SJCRH30 (cell line): ENCODE measurements around the gene CBL. TPM values are rescaled to one million over a fixed set of nuclear protein-coding genes. Genes with fewer than 3 reads are reported as not detected.

Experiments used
- DNase-seq, 2 experiments: peaks; one replicate each; pipeline ENCODE4 v3.0.0-alpha.2; 2015 to 2020
- H3K27ac ChIP-seq: fragments of 250-450 bp; sonication (Bioruptor Pico); 2 replicates; pipeline ENCODE4 v1.5.1; 2020; ENCODE audit warnings: mild to moderate bottlenecking, moderate library complexity
- H3K27me3 ChIP-seq: fragments of 250-450 bp; sonication (Bioruptor Pico); 2 replicates; pipeline ENCODE4 v1.5.1; 2020; ENCODE audit warnings: mild to moderate bottlenecking, moderate library complexity
- H3K36me3 ChIP-seq: fragments of 250-450 bp; sonication (Bioruptor Pico); 2 replicates; pipeline ENCODE4 v1.5.1; 2020; ENCODE audit warnings: mild to moderate bottlenecking, moderate library complexity
- H3K4me1 ChIP-seq: fragments of 250-450 bp; sonication (Bioruptor Pico); 2 replicates; pipeline ENCODE4 v1.5.1; 2020; ENCODE audit warnings: mild to moderate bottlenecking, moderate library complexity
- H3K4me3 ChIP-seq: fragments of 250-450 bp; sonication (Bioruptor Pico); 2 replicates; pipeline ENCODE4 v1.5.1; 2020; ENCODE audit warnings: mild to moderate bottlenecking, moderate library complexity
- H3K9me3 ChIP-seq: fragments of 250-450 bp; sonication (Bioruptor Pico); replicated peaks from 2 replicates; pipeline ENCODE4 v1.5.1; 2020; ENCODE audit warnings: mild to moderate bottlenecking, moderate library complexity
- total RNA-seq: library from RNA; depleted of rRNA; stranded (reverse); fragments of >200 nt; shearing (Covaris generic); gene quantifications from 2 replicates; pipeline ENCODE4 v1.2.3, GENCODE V29; 2014

Gene CBL
- total RNA-seq, 1 experiment from 2014 or later: 12.9 TPM

DNA sequence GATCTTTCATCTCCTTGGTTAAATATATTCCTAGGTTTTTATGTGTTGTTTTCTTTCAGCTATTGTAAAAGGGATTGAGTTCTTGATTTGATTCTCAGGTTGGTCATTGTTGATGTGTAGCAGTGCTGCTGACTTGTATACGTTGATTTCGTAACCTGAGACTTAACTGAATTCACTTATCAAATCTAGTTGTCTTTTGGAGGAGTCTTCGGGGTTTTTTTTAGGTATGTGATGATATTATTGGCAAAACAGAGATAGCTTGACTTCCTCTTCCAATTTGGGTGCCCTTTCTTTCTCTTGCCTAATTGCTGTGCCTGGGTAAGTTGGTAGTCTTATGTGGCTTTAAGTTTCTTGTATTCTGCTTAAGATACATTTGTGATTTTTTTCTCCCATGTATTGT is 52.8 kb downstream of the CBL start:
- H3K4me3 ChIP-seq: no peak overlapping the region
- DNase-seq: no peak
- H3K4me1 ChIP-seq: no peaks in the 10 kb centered on the region
- no peak overlapping the region for H3K27ac ChIP-seq
- no peaks in the 10 kb centered on the region for H3K27me3 ChIP-seq
- no peaks in the 10 kb centered on the region for H3K9me3 ChIP-seq
- no peaks in the 10 kb centered on the region for H3K36me3 ChIP-seq

DNA sequence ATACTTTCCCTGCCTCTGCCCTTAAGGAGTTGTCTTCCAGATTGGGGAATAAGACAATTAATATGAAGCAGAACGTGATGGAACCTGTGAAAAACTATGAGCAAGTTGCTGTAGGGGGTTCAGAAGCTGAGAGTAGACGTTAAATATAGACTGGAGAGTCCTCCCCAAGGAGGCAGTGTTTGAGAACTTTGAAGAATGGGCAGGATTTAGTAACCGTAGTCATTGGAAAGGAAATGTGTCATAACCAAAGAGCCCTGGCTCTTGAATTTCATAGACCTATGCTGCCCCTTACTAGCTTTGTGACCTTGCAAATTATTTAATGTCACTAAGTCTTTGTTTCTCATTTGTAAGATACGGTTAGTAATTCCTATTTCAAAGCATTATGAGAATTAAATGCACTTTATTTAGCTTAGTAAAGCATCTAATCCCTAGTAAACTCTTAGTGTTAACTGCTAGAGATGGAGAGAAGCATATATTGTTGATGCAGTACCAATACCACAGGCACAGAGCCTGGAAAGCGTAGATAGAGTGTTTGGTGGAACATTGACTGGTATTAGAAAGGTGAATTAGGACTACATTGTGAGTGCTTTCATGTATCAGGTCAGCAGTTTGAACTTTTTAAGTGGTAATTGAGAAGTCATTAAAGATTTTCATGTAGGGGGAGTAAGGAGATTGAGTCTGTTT is 56.7 kb downstream of the CBL start:
- H3K27ac ChIP-seq: no peak overlapping the region
- no peak for DNase-seq
- H3K4me3 ChIP-seq: no peak overlapping the region
- no peaks in the 10 kb centered on the region for H3K27me3 ChIP-seq
- no peaks in the 10 kb centered on the region for H3K36me3 ChIP-seq
- no peaks in the 10 kb centered on the region for H3K4me1 ChIP-seq
- no peaks in the 10 kb centered on the region for H3K9me3 ChIP-seq

DNA sequence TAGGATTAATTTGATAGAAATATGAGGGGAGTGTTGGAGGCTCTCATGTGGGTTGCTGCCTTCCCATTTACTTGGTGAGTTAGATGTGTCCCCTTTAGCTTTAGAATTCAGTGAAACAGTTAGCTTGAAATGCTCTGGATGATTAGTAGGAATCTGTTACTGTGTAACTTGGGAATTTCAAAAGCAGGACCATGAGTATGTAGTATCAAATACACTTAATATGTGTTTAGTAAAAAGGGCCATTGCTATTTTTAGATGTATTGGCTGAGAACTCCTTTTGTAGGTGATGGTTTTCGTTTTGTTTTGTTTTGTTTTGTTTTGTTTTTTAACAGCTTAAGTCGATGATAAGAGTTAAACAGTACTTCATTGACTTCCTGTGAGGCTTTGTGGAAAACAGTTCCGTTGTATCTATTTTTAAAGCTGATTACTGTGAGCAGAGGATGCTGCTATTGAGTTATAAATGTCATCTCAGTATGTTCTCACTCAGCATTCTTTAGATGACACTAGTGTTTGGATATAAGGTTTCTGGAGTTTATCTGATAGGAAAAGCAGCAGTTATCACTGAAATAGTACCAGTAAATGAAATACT is 57.3 kb downstream of the CBL start:
- H3K4me1 ChIP-seq: no peaks in the 10 kb centered on the region
- no peaks in the 10 kb centered on the region for H3K9me3 ChIP-seq
- H3K27me3 ChIP-seq: no peaks in the 10 kb centered on the region
- H3K36me3 ChIP-seq: no peaks in the 10 kb centered on the region
- DNase-seq: no peak
- no peak overlapping the region for H3K27ac ChIP-seq
- H3K4me3 ChIP-seq: no peak overlapping the region

GRCh38 chr11:119266063-119266462 is 59.9 kb downstream of the CBL start:
- Histone ChIP-seq H3K27me3 (no peaks in the 10 kb centered on the region), H3K36me3 (no peaks in the 10 kb centered on the region)

DNA sequence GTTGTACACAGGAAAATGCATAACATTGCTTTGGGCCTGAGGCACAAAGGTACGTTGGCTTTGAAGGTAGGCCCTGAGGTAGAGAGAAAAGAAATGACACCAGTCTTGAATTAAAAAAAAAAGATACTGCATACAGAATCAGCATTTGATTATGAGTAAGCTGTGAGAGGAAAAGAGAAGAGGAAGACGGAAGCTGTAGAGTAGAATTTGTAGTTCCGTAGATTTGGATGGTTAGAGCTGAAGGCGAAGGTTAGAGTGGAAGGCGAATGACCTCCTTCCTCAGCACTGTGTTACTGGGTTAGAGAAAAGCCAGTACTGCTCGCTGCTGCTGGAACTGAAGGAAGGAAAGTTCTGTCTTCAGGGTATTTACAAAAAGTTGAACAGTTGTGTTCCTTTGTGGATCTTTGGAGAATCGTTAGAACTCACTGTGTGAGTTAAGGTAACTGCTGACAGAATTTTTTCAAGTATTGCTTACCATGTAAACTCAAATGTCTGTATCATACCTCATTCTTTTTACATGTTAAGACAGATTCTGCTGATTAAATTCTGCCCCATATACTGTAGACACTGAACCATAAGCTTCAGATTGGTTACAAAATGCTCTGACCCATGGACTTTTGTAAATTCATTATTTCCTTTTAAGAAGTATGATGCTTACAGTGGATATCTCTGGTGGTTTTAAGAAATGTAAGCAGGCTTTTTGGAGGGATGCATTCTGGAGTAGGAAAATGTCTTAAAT is 60.5 kb downstream of the CBL start:
- no peaks in the 10 kb centered on the region for H3K9me3 ChIP-seq
- no peak overlapping the region for H3K4me3 ChIP-seq
- H3K36me3 ChIP-seq: no peaks in the 10 kb centered on the region
- no peak for DNase-seq
- H3K4me1 ChIP-seq: no peaks in the 10 kb centered on the region
- no peaks in the 10 kb centered on the region for H3K27me3 ChIP-seq
- H3K27ac ChIP-seq: no peak overlapping the region

More at GRCh38 chr11:119266063-119266462, 59.9 kb downstream of the CBL start:
- Histone ChIP-seq H3K27ac (no peak overlapping the region), H3K4me3 (no peak overlapping the region), H3K9me3 (no peaks in the 10 kb centered on the region), H3K4me1 (no peaks in the 10 kb centered on the region)
- no peak for DNase-seq

DNA sequence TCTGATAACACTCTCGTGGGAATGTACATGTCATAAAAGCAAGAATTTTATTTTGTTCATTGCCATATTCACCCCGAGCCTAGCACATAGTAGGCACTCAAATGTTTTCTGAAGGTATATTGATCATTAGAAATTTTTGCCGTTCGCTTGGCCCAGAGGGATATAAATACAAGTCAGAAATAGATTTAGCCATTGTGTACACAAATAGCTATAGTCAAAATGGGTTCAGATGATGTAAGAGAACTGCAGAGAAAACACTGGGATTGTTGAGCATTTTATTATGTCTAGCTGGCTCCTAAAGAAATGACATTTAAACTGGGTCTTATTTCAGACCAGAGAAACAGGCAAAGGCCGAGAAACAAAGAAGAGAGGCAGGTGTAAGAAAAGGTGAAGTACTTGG is 61.5 kb downstream of the CBL start:
- no peaks in the 10 kb centered on the region for H3K9me3 ChIP-seq
- H3K27ac ChIP-seq: no peak overlapping the region
- H3K4me3 ChIP-seq: no peak overlapping the region
- H3K36me3 ChIP-seq: no peaks in the 10 kb centered on the region
- no peaks in the 10 kb centered on the region for H3K27me3 ChIP-seq
- H3K4me1 ChIP-seq: no peaks in the 10 kb centered on the region
- DNase-seq: no peak

GRCh38 chr11:119273721-119274120 is 67.6 kb downstream of the CBL start:
- no peak for DNase-seq

DNA sequence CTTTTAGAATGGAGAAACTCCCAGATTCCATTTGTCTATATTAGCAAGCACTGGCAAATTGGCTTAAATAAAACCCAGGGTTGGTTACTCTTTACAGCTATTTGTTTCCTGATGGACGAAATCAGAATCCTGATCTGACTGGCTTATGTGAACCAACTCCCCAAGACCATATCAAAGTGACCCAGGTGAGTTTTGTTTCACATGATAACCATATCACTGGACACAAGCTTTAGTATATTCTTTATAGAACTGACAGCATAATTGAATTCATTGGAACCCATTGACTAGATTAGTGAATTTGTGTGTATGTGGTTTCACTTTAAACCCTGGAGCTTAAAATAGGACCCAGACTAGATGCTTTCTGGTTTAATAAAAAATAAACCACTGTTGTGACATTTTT is 71.5 kb downstream of the CBL start:
- H3K27ac ChIP-seq: no peak overlapping the region
- no peak for DNase-seq
- no peaks in the 10 kb centered on the region for H3K27me3 ChIP-seq
- H3K4me3 ChIP-seq: no peak overlapping the region
- no peaks in the 10 kb centered on the region for H3K36me3 ChIP-seq
- H3K9me3 ChIP-seq: no peaks in the 10 kb centered on the region
- no peaks in the 10 kb centered on the region for H3K4me1 ChIP-seq

More at GRCh38 chr11:119273721-119274120, 67.6 kb downstream of the CBL start:
- H3K4me1 ChIP-seq: no peaks in the 10 kb centered on the region
- H3K4me3 ChIP-seq: no peak overlapping the region
- no peaks in the 10 kb centered on the region for H3K36me3 ChIP-seq
- no peak overlapping the region for H3K27ac ChIP-seq
- H3K9me3 ChIP-seq: no peaks in the 10 kb centered on the region
- no peaks in the 10 kb centered on the region for H3K27me3 ChIP-seq

GRCh38 chr11:119282495-119282894 is 76.4 kb downstream of the CBL start:
- no peak for DNase-seq
- H3K27ac ChIP-seq: no peak overlapping the region
- H3K4me3 ChIP-seq: no peak overlapping the region
- no peaks in the 10 kb centered on the region for H3K4me1 ChIP-seq
- H3K9me3 ChIP-seq: no peaks in the 10 kb centered on the region
- no peaks in the 10 kb centered on the region for H3K27me3 ChIP-seq
- no peaks in the 10 kb centered on the region; the same call in 1 of the 2 replicates for H3K36me3 ChIP-seq

DNA sequence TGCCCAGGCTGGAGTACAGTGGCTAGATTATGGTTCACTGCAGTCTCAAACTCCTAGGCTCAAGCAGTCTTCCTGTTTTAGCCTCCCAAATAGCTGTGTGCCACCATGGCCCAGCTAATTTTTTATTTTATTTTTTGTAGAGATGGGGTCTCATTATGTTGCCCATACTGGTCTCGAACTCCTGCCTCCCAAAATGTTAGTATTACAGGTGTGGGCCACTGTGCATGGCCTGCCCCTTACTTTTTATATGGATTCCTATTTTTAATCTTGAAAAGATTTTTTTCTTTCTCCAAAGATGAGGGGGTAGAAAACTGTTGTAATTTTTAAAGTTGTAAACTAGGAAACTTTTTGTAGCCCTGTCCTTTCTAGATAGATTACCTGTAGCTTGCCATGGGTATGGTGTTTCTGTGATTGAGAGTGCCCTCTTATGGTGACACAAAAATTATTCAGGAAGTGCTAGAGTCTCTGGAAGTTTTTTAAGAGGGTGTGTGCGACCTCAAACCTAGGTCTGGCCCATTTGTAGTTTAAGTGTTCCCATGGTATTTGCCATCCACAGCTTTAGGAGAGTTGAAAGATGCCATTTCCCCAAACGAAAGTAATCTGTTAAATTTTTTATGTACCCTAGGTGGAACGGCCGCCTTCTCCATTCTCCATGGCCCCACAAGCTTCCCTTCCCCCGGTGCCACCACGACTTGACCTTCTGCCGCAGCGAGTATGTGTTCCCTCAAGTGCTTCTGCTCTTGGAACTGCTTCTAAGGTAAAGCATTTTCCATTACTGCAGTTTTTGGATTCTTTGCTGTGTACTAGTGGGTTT is 78.4 kb downstream of the CBL start:
- DNase-seq: peak in 1 of 2 experiments; percentile 23
- no peaks in the 10 kb centered on the region for H3K27me3 ChIP-seq
- H3K9me3 ChIP-seq: no peaks in the 10 kb centered on the region
- H3K4me3 ChIP-seq: no peak overlapping the region
- no peaks in the 10 kb centered on the region; the same call in 1 of the 2 replicates for H3K36me3 ChIP-seq
- no peak overlapping the region for H3K27ac ChIP-seq
- no peaks in the 10 kb centered on the region for H3K4me1 ChIP-seq

DNA sequence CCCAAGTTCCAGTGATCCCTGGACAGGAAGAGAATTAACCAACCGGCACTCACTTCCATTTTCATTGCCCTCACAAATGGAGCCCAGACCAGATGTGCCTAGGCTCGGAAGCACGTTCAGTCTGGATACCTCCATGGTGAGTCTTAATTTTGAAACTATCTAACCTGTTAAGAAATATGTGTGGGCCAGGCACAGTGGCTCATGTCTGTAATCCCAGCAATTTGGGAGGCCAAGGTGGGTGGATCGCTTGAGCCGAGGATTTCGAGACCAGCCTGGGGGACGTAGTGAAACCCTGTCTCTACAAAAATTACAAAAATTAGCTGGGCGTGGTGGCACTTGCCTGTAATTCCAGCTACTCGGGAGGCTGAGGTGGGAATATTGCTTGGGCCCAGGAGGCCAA is 79.3 kb downstream of the CBL start:
- Histone ChIP-seq H3K4me3 (no peak overlapping the region), H3K27ac (no peak overlapping the region), H3K27me3 (no peaks in the 10 kb centered on the region), H3K4me1 (no peaks in the 10 kb centered on the region), H3K9me3 (no peaks in the 10 kb centered on the region), H3K36me3 (no peaks in the 10 kb centered on the region; the same call in 1 of the 2 replicates)
- DNase-seq: no peak

GRCh38 chr11:119288219-119288618 is 82.1 kb downstream of the CBL start:
- DNase-seq: no peak
- peaks cover 4% of the 10 kb centered on the region; the same call in 1 of the 2 replicates for H3K36me3 ChIP-seq
- H3K9me3 ChIP-seq: no peaks in the 10 kb centered on the region
- H3K27ac ChIP-seq: no peak overlapping the region
- H3K27me3 ChIP-seq: no peaks in the 10 kb centered on the region
- no peak overlapping the region for H3K4me3 ChIP-seq
- H3K4me1 ChIP-seq: no peaks in the 10 kb centered on the region

GRCh38 chr11:119290894-119291497 is 84.9 kb downstream of the CBL start:
- Histone ChIP-seq H3K4me3 (no peak overlapping the region), H3K36me3 (peaks cover 4% of the 10 kb centered on the region; the same call in 1 of the 2 replicates), H3K27me3 (no peaks in the 10 kb centered on the region), H3K9me3 (no peaks in the 10 kb centered on the region), H3K27ac (no peak overlapping the region), H3K4me1 (no peaks in the 10 kb centered on the region)
- no peak for DNase-seq

GRCh38 chr11:119293461-119293860 is 87.3 kb downstream of the CBL start:
- no peaks in the 10 kb centered on the region for H3K4me1 ChIP-seq
- no peak for DNase-seq
- no peak overlapping the region for H3K27ac ChIP-seq
- H3K27me3 ChIP-seq: no peaks in the 10 kb centered on the region
- no peak overlapping the region for H3K4me3 ChIP-seq
- H3K36me3 ChIP-seq: peaks cover 4% of the 10 kb centered on the region; the same call in 1 of the 2 replicates
- H3K9me3 ChIP-seq: no peaks in the 10 kb centered on the region
